GM19193 (cell line): ENCODE measurements around the gene SH3GL1.

ENCODE experiments used
- POLR2A ChIP-seq: IDR thresholded peaks from 4 replicates; pipeline ENCODE4 v1.6.1; 2011; ENCODE audit not compliant: insufficient read depth, insufficient read length; ENCODE audit errors: extremely low read depth

Gene SH3GL1, protein sequence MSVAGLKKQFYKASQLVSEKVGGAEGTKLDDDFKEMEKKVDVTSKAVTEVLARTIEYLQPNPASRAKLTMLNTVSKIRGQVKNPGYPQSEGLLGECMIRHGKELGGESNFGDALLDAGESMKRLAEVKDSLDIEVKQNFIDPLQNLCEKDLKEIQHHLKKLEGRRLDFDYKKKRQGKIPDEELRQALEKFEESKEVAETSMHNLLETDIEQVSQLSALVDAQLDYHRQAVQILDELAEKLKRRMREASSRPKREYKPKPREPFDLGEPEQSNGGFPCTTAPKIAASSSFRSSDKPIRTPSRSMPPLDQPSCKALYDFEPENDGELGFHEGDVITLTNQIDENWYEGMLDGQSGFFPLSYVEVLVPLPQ

DNA sequence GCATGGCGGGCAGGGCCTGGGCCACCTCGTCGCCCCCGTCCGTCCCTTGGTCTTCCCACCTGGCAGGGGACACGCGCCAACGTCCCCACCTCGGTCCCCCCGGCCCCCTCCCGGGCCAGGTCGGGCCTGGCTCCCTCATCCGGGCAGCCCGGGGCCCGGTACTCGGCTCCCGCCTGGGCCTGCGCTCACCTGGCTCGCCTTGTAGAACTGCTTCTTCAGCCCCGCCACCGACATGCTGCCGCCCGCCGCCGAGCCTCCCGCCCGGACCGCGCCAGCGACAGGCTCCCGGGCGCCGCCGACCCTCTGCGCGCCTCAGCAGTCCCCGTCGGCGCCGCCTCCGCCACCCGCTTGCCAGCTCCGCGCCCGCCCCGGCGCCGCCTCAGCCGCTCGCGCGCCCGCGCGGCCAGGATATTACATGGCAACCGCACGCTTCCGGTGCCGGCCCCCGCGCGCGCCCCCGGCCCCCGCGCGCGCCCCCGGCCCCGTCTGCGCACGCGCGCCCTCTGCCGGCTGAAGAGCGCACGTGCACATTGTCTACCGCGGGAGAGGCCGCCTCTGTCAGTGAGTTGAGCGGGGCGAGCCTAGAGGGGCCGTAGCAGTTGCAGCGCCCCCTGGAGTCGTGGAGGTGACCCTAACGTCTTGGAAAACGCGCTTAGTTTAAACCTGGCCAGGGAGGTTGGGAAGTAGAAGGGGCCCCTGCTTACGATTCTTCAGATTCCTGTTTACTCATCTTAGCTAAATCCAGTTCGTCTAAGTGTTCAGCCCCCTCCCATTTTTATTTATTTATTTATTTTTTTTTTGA is at the start of gene SH3GL1:
Gene SH3GL1 (minus strand): TSS at position 413 of the 802 bp plus-strand sequence. CDS start 179 bp downstream, at position 234.
- peak; percentile 78 for TF ChIP-seq POLR2A

DNA sequence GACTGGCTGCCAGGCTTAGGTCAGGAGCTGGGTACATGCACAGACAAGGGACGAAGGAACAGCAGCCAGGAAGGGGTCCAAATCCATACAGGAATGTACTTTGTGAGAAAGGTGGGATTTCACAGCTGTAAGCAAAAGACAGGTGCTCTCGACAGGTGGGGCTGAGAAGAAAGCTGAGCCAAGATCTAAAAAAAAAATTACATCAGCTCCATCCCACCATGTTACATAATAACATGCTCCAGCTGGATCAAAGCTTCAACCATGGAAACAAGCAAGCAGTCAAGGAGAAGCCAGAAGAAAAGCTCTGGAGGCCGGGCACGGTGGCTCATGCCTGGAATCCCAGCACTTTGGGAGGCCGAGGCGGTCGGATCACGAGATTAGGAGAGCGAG is 49.3 kb upstream of the SH3GL1 start:
- no peak for TF ChIP-seq POLR2A

DNA sequence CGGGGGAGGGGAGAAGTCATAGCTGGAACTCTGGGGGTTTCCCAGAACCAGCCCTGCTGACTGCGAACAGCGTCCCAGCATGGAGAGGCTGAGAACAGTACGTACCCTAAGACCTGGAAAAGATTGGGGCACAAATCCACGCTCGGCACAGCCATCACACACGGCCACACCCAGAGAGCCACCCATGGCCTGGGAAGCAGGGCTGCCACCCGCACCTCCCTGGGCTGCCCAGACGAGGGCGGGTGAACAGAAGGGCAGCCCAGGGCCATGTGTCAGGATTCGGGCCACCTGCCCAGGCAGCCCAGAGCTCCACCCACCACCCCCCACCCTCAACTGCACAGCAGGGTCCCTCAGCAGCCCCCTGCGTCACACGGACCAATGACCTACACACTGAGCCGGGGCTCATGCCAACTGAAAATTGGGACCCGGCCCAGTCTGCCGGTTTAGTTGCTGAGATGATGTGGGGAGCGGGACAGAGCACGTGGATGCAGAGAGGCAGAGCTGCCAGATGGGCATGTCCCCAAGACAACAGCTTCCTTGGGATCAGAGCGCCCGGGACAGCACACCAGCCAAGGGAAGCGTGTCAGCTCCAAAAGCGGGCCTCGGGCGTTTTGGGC is 48.8 kb upstream of the SH3GL1 start:
- TF ChIP-seq POLR2A = no peak

DNA sequence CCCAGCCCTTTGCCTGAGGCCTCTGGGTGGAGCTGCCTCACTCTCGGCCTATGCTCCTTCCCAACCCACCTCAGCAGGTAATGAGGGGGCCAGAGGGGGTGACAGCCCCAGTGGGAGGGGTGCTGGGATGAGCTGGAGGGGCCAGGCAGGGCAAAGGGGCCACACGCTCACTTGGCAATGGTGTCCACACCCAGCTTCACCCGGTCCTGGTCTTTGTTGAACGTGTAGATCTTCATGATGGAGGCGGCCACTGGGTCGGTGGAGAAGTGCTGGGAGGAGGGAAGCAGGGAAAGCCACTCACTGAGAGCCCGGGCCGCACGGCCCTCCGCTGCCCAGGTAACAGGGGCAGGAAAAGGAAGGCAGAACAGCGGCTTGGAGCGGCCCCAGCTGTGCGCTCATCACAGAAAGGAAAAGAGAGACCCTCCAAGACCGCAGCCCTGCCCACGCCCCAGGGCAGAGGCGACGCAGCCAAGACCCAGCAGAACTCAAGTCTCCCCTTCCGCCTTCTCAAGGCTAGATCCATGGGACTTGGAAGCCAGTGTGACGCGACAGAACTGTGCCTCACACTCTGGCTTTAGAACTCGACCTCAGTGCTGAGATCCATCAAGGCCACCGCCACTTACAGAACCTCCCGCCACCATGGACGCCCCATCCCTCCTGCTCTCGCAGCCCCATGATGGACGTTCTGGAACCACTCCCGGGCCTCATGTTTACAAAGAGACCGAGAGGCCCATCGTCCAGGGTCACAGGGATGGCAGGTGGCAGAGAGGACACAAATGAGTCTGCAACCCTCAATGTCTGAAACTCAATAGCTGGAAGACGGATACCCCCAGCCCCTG is 48.0 kb upstream of the SH3GL1 start:
- TF ChIP-seq POLR2A = no peak

DNA sequence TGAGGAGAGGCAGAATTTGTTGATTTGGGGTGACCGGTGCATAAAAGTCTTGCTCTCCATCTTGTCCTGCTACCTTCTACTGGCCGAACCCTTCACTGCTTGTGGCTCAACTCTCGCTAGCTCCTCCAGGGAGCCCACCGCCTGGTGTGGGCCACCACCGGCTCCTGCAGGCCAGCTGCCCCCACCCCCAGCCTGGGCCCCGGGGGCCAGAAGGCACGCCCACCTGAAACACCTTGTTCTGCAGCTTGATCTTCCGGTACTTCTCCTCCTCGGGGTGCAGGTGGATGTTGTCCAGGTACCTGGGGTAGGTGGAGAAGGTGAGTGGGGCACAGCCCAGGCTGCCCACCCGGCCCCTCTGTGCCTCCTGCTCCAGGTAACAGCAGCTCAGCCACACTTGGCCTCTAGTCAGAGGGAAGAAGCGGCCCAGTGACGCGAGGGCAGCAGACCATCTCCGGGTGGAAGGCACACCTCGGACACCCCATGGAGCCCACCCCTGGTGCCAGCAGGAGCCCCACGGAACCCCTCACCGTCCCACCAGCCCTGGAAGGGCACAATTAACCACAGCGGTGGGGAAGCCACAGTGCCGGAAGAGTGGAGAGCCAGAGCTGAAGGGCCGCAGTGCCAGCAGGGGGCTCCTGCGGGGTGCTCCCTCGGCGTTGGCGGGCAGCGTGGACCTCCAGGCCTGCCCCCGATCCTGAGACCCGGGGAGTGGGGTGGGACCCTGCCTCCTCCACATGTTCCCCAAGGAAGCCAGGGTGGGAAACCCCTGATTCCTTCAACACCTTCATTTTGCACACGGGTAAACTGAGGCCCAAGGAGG is 47.2 kb upstream of the SH3GL1 start:
- TF ChIP-seq POLR2A = no peak

DNA sequence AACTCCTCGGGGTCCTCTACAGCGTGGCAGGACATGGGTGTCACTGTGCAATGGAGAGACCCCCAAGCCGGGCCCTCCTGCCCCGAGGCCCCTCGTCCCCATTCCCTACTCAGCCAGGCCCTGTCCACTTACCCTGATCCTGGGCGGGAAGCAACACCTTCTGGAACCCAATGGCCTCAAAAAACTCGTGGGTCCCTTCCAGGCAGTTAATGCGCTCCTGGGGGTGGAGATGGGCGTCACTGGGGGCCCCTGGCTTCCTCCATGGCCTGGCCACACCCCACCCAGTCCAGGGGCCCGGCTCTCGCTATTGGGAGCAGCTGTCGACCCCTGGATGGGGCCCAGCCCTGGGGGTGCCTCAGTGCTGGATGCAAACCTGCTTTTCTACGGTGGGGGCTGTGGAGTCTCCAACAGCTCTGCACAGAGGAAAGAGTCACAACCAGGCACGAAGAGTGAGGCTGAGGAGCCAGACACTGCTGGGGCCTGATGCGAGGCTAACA is 46.4 kb upstream of the SH3GL1 start:
- no peak for TF ChIP-seq POLR2A

DNA sequence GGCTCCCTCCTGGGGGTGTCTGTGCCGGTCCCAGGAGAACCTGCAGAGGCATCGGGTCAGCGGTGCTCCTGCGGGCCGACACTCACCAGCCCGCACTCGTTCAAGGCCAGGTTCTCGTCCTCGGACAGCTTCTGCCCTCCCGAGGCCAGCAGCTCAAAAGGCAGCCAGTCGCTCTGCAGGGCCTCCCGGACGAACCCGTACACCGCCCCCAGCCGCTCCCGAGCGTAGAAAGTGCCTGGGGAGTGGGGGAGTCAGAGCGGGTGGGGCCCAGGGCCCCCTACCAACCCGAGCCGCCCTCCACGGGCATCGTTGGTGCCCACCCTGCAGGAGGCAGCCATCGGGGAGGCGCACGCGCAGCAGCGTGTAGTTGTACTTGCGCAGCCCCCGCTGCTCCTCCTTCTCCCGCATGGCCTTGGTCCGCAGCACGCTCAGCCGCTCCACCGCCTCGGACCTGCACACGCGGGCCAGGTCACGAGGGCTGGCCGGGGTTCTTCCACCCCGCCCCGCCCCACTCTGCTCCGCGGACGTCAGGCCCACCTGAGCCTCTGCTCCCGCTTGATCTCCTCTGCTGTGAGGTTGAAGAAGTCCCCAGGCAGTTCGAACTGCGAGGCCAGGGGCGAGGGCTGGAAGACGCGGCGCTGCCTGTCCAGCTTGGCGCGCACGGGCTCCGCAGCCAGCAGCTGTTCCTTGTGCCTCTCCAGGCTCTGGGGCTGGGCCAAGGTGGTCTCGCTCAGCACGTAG is 45.8 kb upstream of the SH3GL1 start:
- no peak for TF ChIP-seq POLR2A

DNA sequence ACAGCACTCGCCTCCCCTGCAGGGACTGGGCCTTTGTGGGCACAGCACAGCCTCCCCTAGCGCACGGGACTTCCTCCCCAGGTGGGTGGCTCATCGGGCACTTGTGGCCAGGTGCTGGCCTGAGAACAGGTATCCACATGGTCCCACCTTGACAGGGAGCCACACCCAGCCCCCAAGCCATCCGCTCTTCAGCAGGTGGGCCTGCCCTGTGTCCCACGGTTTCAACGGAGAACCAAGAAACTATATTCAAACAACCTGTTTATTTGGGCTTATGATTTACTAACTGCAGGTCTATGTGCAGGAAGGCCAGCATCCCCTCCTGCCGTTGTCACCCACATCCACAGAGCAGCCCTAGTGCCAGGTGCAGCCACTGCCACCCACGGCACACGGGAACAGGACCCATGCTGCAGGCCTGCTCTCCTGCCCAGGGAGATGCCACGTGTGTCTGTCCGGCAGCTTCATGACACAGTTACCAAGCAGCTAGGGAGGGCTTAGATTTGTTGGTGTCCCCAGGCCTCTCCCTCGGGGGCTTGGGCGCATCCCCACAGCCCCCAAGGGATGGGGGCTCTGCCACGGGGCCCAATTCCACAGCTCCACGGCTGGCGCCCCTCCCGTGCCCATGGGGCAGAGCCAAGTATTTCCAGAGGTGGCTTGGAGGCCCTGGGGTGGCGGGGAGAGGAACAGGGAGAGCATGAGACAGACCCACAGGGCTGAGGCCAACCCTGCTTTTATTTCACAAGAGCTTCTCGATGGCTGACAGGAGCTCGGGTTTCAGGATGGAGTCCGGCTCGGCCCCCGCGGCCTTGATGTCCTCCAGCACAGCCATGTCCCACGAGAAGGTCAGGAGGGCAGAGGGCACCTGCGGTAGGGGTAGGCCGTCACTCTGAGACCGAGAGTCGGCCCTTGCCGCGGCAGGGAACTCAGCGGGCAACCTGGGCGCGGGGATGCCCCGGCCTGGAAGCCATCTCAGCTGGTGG is 44.7 kb upstream of the SH3GL1 start:
- no peak for TF ChIP-seq POLR2A

DNA sequence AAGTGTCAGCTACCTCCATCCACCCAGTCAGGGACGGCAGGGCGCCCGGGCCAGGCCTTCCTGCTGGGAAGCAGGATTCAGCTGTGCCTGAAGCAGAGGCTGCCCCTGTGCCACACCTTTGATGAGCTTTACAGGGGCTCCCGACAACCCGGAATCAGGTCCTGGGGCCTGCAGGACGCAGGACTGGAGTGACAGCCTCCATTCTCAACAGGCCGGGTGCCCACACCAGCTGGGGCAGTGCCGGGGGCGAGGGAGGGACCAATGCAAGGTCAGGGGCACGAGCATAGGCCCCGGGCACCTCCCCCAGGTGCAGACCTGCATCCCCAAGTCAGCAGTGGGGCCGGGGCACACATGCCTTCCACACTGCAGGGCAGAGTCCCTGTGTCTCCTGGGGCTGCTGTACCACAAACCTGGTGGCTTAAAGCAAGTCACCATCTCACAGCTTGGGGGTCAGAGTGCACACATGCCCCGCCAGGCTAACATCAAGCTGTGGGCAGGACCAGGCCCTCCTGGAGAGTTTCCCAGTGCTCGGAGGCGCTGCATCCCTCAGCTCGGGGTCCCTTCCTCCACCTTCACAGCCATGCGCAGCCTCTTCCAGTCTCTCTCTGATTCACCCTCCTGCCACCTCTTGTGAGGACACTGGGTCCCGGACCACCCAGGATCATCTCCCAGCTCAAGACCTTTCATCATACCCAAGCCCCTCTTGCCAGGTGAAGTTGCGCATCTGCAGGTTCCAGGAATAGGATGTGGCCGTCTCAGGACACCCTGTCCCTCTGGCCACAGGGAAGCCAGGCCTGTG is 43.8 kb upstream of the SH3GL1 start:
- TF ChIP-seq POLR2A = peak; percentile 17

DNA sequence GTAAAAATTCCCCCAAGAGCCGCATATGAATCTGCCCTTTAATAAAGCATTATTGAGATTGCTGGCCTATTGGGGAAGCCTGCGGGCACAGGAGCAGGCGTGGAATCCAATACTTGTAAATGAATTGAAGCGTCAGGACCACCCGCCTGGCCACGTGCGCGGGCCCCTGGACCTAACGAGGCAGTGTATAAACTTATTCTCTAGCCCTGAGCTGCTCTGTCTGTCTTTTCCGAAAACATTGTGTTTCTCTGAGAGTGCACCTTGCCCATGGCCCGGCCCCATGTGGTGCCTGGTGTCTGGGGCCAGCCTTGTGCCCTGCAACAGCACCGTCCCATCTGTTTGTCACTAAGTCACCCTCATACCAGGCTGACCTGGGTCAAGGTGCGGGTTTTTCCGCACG is 42.8 kb upstream of the SH3GL1 start:
- TF ChIP-seq POLR2A = no peak

DNA sequence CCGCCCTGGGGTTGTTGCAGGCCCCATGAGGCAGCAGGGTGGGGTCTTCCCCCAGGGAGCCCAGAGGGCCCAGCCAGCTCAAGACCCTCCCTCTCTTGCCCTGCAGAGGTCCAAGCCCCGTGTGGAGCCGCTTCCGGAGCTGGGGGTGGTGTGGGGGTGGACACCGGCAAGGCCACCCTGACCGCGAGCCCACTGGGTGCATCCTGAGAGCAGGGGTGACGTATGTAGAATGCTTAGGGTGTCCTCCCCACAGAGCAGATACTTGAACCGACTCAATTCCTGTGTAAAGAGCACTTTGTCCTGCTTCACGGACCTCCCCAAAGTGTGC is 42.4 kb upstream of the SH3GL1 start:
- no peak for TF ChIP-seq POLR2A
